Measurements from ENCODE around the gene GPX2. TPM values are rescaled to one million over a fixed set of nuclear protein-coding genes. Genes with fewer than 3 reads are reported as not detected.
A peak's percentile ranks its signal among the peaks of the same experiment; 100 is the strongest.

GPX2 gene
- polyA plus RNA-seq (ENCODE audit: insufficient read length in 4 of 4), result 1 to 10 TPM in 3 of 4 donors, under 1 TPM in 1; 0.21 to 2.6 (median 1.7) TPM

DNA sequence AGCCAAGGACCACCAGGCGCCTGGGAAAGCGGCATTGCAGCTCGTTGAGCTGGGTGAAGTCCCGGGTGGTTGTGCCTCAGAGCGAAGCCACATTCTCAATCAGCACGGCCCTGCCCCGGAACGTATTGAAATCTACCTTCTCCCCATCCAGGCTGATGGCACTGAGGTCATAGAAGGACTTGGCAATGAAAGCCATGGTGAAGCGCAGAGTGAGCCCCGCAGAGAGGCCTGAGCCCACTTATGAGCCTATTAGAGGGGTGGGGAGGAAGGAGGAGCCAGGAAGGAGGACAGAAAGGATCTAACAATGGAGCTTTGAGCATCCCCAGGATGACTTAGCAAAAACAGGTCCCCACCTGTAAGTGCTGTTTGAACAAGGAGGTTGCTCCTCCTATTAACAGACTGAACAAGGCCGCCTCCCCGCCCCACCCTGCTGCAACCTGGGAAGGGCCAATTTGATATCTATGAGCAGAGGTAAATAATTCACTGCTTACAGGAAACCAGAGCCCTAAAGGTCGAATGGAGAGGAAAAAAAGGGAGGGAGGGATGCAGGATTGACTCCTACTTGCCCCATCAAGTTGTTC lies at the start of gene GPX2:
TSS of gene GPX2 (minus strand) at position 215 of the 581 bp plus-strand sequence. CDS start at position 196, 19 bp downstream.
- DNase-seq (ENCODE audit: low read depth in 4 of 4, low spot score in 2 of 4), result no peak

- DNase-seq (ENCODE audit: low read depth in 4 of 4, low spot score in 2 of 4), result no peak
These were observed 48.4 kb upstream of the GPX2 start for GRCh38 chr14:64990939-64991338.

DNA sequence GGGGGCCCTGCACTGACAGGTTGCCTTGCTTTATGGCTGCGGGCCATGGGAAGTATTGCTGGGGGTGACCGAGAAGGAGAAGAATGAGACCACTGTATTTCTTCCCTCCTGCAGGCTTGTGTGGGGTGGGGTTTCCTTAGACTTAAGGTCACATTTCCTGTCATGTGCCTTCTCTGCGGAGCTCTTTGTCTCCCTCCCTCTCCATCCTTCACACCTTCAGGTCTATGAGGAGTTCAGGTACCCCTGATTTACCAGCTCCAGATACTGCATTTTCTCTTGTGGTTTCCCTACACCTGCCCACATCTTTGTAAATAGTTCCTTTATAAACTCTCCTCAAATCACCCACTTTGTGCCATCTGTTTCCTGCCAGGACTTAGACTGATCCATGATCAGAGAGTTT lies 47.8 kb upstream of the GPX2 start:
- no peak for DNase-seq (ENCODE audit: low read depth in 4 of 4, low spot score in 2 of 4)

GRCh38 chr14:64987438-64987767 lies 44.9 kb upstream of the GPX2 start:
- no peak for DNase-seq (ENCODE audit: low read depth in 4 of 4, low spot score in 2 of 4)

- DNase-seq (ENCODE audit: low read depth in 4 of 4, low spot score in 2 of 4), result peak; percentile 95 to 100 (median 97)
These were observed 44.3 kb upstream of the GPX2 start, which contains the start of gene FNTB for GRCh38 chr14:64986648-64987437. FNTB (plus strand) TSS chr14:64986895; CDS start chr14:64986954, 59 bp downstream.

DNA sequence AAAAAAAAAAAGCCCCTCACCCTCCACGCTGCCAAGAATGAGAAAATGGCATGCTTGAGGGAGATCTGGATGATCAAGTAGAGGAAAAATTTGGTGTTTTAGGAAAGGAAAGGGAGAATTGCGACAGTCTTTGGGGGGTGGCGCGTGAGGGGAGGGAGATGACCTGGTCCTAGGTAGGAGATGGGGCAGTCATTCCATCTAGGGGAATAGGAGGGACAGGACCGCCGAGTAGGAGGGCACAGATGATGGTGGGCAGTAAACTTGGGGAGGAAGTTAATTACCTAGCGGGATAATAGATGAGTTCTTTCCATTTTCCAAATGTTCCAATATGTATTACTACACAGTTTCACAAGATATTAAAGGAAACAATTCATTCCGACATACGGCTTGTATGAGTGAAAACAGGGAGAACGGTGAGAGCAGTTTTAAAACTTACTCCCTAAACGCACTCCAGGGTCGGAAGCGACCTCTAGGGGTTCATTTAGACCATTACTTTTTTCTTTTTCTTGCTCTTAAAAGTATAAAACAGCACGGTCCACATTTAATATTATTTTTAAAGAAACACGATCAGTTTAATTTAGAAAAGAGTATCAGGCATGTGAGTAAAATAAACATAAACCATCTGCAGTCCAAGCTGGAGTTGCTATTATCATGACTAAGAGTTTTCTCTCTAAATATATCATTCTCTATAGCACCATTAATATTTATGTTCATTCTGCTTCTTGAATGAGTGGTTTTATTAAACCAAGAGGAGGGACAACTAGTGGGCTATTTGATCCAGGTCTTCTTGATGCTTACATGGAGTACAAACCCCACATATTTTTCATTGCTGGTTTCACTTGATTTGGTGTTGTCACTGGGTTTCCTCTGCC lies 41.1 kb upstream of the GPX2 start:
- DNase-seq (ENCODE audit: low read depth in 4 of 4, low spot score in 2 of 4), result no peak

GRCh38 chr14:64979336-64980074 lies 37.0 kb upstream of the GPX2 start:
- no peak for DNase-seq (ENCODE audit: low read depth in 4 of 4, low spot score in 2 of 4)

- DNase-seq (ENCODE audit: low read depth in 4 of 4, low spot score in 2 of 4), result no peak
These were observed 32.0 kb upstream of the GPX2 start for GRCh38 chr14:64974563-64974962.

GRCh38 chr14:64973826-64974225 lies 31.3 kb upstream of the GPX2 start:
- no peak for DNase-seq (ENCODE audit: low read depth in 4 of 4, low spot score in 2 of 4)

- DNase-seq (ENCODE audit: low read depth in 4 of 4, low spot score in 2 of 4), result no peak
These were observed 30.5 kb upstream of the GPX2 start for GRCh38 chr14:64973026-64973442.

DNA sequence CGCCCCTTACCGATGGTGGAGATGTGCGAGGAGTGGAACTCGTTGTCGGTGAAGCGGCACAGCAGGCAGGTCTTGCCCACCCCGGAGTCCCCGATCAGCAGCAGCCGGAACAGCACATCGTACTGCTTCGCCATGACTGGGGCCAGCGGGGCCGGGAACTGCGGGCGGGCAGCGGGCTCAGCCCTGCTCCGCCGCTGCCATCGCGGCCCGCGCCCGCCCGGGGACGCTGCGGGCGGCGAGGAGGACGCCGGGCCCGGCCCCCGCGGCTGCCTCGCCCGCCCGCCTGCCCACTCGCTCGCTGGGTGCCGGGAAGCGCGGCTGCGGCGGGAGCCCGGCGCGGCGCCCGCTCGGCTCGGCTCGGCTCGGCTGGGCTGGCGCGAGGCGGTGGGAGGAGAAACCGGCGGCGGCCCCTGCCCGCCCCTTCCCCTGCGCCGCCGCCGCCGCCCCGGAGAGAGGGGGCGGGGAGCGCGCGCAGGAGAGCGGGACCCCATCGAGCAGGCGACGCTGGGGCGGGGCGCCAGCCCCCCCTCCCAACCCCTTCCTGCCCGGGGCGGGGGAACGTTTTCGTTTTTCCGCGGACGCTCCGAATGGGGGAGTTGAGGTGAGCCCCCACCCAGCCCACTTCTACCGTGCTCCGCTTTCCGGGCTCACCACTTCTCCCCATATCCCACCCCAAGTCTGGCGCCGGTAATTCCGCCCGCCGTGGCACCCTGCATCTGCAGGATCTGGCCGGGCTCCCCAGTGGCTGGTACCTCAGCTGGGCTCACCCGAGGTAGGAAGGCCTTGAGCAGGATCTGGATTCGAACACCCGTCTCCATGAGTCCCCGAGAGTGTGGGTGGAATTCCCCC lies 29.6 kb upstream of the GPX2 start, which contains the start of gene RAB15:
TSS of gene RAB15 (minus strand) at position 394 of the 849 bp plus-strand sequence. CDS start at position 134, 260 bp downstream.
- no peak for DNase-seq (ENCODE audit: low read depth in 4 of 4, low spot score in 2 of 4)

DNA sequence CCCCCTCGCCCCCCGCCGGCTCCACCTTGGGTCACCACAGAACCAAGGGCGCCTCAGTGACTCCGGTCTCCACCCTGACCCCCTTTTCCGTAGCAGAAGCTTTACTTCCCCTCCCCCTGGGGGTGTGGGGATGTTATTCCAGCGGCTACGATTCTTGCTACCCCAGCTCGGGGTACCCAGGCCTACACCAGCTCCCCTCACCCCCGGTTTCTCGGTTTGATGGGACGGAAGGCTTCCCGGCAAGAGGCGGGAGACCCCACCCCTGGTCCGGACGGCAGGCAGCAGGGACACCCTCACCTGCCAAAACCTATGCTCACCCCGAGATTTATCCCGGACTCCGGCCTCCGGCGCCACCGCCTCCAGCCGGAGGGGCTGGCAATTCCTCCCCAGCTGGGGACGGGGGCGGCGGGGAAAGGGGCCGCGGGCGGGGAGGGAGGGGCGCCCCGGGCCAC lies 29.0 kb upstream of the GPX2 start:
- no peak for DNase-seq (ENCODE audit: low read depth in 4 of 4, low spot score in 2 of 4)

DNA sequence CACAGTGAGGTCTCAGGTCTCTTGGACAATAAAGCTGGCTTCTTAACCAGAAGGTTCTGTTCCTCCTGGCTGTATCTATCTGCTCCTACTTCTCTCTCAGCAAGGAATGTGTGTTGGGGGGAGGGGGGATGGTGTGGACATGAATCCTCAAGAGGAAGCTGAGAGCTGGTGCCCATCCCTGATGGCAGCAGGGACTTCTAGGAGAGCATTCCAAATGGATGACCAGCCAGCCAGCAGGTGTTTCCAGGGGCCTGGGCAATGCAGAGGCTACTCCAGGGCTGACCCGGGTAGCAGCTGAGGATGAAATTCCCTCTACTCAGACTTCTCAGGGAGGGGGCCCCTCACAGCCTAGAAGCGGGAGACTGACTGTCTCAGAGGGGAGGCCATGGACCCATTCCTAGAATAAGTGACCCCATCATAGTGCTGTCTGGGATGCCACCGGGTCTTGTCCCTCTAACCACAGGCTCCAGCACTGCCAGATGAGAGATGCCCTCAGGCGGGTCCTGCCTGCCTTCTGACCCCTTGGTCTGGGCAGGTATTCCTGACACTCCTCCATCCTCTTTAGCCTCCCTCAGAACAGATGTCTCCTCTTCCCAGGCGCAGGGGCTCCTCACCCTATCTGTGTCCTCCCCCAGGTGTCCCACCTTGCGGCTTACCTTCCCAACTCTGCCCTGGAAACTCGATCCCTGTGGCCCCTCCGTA lies 28.4 kb upstream of the GPX2 start:
- no peak for DNase-seq (ENCODE audit: low read depth in 4 of 4, low spot score in 2 of 4)

GRCh38 chr14:64970041-64970440 lies 27.5 kb upstream of the GPX2 start:
- DNase-seq (ENCODE audit: low read depth in 4 of 4, low spot score in 2 of 4), result no peak

- no peak for DNase-seq (ENCODE audit: low read depth in 4 of 4, low spot score in 2 of 4)
These were observed 26.1 kb upstream of the GPX2 start for GRCh38 chr14:64968651-64969050.

- DNase-seq (ENCODE audit: low read depth in 4 of 4, low spot score in 2 of 4), result no peak
These were observed 25.6 kb upstream of the GPX2 start for GRCh38 chr14:64968167-64968566.

GRCh38 chr14:64966976-64967375 lies 24.4 kb upstream of the GPX2 start:
- no peak for DNase-seq (ENCODE audit: low read depth in 4 of 4, low spot score in 2 of 4)

DNA sequence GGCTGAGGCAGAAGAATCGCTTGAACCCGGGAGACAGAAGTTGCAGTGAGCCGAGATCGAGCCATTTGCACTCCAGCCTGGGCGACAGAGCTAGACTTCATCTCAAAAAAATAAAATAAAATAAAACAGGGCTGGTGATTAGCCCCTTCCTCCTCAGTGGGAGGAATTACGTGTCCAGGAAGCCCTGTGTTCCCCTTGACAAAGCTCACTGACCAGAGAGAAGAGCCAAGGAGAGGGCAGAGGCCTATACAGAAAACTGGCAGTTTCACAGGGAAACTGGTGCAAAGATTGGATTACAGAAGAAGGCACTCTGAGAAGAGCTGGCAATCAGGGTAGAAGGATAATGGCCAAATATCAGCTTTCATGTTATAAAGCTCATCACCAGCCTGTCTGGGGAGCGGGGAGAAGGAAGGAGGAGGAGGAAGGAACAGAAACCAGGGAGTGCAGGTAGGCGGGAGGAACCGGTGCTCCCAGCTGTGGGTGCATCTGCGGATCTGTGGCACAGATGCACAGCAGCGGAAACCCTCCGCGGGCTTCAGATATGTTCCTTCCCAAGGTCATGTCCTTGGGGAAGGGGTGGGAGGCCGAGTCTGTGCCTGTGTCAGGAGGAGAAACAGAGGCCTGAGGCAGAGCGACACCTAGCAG lies 22.9 kb upstream of the GPX2 start:
- DNase-seq (ENCODE audit: low read depth in 4 of 4, low spot score in 2 of 4), result no peak
